ENCODE data around the gene ANKRD63.

ANKRD63 gene

DNA sequence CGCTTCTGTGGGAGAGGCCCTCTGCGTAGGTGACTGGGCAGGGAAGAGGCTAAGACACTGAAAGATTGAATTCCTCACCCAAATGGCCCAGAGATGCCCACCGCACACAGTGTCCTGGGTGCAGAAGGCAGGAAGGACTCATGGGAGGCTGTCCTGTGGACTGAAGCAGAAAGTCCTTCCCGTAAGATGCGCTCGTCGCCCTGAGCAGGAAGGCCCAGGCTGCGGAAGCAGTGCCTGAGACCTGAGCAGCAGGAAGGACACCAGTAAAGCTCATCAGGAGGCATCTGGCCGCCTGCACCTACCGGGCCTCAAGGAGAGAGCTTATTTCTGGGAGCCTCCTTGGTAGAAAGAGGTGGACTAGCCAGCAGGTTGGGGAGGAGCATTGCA, 40.7 kb downstream of the ANKRD63 start:
- Histone ChIP-seq H3K23ac (ENCODE audit: low read length in 2 of 2) (no peak overlapping the region), H3K9me3 (ENCODE audit: control insufficient read depth, low read length) (no peaks in the 10 kb centered on the region), H3K18ac (ENCODE audit: low read depth in 1 of 2, low read length in 2 of 2) (no peak overlapping the region), H3K4me1 (ENCODE audit: control insufficient read depth, insufficient read depth, low read depth, low read length) (peaks cover 24% of the 10 kb centered on the region), H3K36me3 (ENCODE audit: control insufficient read depth in 1 of 2, insufficient read depth in 2 of 2, low read depth in 1 of 2, low read length in 2 of 2) (no peaks in the 10 kb centered on the region), H2BK120ac (ENCODE audit: low read depth, low read length) (no peak overlapping the region), H4K8ac (ENCODE audit: low read length) (no peak overlapping the region), H2AFZ (ENCODE audit: low read depth, low read length) (no peak overlapping the region), H3K27me3 (ENCODE audit: control insufficient read depth in 1 of 2, insufficient read depth in 1 of 2, low read length in 2 of 2) (peaks cover 0 to 37% of the 10 kb centered on the region in 2 experiments), H4K91ac (ENCODE audit: low read length) (no peak overlapping the region), H3K14ac (ENCODE audit: low read length in 2 of 2) (no peak overlapping the region), H3K27ac (ENCODE audit: low read length, poor library complexity, severe bottlenecking) (no peak overlapping the region), H2BK12ac (ENCODE audit: low read length in 2 of 2) (no peak overlapping the region), H2BK5ac (ENCODE audit: low read depth, low read length, poor library complexity, severe bottlenecking) (no peak overlapping the region), H2AK5ac (ENCODE audit: low read length, severe bottlenecking) (no peak overlapping the region), H3K9ac (ENCODE audit: low read length) (no peak overlapping the region), H3K4me2 (ENCODE audit: low read length, poor library complexity, severe bottlenecking) (no peak overlapping the region), H2BK15ac (ENCODE audit: low read depth, poor library complexity, severe bottlenecking) (no peak overlapping the region), H3K4me3 (ENCODE audit: insufficient read depth in 1 of 2, low read depth in 1 of 2, low read length in 2 of 2) (no peak overlapping the region), H3K4ac (ENCODE audit: low read depth in 1 of 2, low read length in 2 of 2) (no peak overlapping the region), H3K79me1 (replicated peaks; ENCODE audit: low read length, poor library complexity, severe bottlenecking) (no peaks in the 10 kb centered on the region)
- 95% methylated on average over 10 of the region's 10 CpGs for WGBS
- DNase-seq, result no peak

DNA sequence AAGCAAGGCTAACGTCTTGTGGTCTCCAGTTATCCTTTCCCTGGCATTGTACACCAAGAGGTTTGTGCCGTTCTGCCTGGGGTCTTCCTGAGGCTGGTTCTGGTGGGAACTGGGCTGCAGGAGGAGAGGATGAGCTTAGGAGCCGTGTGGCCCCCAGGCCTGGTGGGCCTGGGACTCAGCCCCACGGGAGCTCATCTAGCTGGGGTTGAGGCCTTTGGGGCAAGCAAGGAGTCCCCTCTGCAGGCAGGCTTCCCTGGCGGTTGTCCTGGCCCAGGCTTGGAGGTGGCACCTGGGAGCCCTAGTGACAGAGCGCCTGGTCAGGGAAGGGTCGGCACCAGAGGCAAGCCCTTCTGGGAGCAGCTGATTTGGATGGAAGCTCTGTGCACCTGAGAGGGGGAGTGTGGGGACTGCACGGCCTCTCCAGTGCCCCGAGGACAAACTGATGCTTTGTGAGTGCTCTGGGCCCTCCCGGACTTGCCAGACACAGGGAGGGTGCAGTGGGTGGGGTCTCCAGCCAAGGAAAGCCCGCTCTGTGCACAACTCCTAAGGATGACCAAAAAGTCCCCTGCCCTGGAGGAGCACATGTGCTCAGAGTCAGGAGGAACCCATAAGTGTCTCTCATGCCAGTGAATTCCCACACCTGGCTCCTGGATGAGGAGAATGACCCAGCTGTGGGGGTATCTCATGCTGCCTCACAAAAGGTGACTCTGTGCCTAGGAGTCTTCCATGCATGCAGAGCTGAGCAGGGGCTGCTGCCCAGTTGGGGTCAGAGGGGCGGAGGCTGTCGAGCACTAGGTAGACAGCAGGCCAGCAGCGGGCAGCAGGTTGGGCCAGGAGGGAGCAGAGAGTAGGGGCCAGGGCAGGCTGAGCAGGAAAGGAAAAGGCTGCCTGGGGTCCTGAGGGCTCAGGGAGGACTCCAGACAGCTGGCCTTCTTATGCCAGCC, 41.3 kb downstream of the ANKRD63 start:
- Histone ChIP-seq H4K91ac (ENCODE audit: low read length) (no peak overlapping the region), H3K9ac (ENCODE audit: low read length) (no peak overlapping the region), H2BK120ac (ENCODE audit: low read depth, low read length) (no peak overlapping the region), H3K4me2 (ENCODE audit: low read length, poor library complexity, severe bottlenecking) (no peak overlapping the region), H2AK5ac (ENCODE audit: low read length, severe bottlenecking) (no peak overlapping the region), H3K4me3 (ENCODE audit: insufficient read depth in 1 of 2, low read depth in 1 of 2, low read length in 2 of 2) (no peak overlapping the region), H3K4me1 (ENCODE audit: control insufficient read depth, insufficient read depth, low read depth, low read length) (peaks cover 24% of the 10 kb centered on the region), H2BK12ac (ENCODE audit: low read length in 2 of 2) (no peak overlapping the region), H3K23ac (ENCODE audit: low read length in 2 of 2) (no peak overlapping the region), H2BK15ac (ENCODE audit: low read depth, poor library complexity, severe bottlenecking) (no peak overlapping the region), H3K27me3 (ENCODE audit: control insufficient read depth in 1 of 2, insufficient read depth in 1 of 2, low read length in 2 of 2) (peaks cover 0 to 30% of the 10 kb centered on the region in 2 experiments), H3K4ac (ENCODE audit: low read depth in 1 of 2, low read length in 2 of 2) (no peak overlapping the region), H3K79me1 (replicated peaks; ENCODE audit: low read length, poor library complexity, severe bottlenecking) (no peaks in the 10 kb centered on the region), H2BK5ac (ENCODE audit: low read depth, low read length, poor library complexity, severe bottlenecking) (no peak overlapping the region), H3K14ac (ENCODE audit: low read length in 2 of 2) (no peak overlapping the region), H2AFZ (ENCODE audit: low read depth, low read length) (no peak overlapping the region), H4K8ac (ENCODE audit: low read length) (no peak overlapping the region), H3K9me3 (ENCODE audit: control insufficient read depth, low read length) (no peaks in the 10 kb centered on the region), H3K18ac (ENCODE audit: low read depth in 1 of 2, low read length in 2 of 2) (no peak overlapping the region), H3K36me3 (ENCODE audit: control insufficient read depth in 1 of 2, insufficient read depth in 2 of 2, low read depth in 1 of 2, low read length in 2 of 2) (no peaks in the 10 kb centered on the region), H3K27ac (ENCODE audit: low read length, poor library complexity, severe bottlenecking) (no peak overlapping the region)
- 92% methylated on average over 14 of the region's 14 CpGs for WGBS
- no peak for DNase-seq

DNA sequence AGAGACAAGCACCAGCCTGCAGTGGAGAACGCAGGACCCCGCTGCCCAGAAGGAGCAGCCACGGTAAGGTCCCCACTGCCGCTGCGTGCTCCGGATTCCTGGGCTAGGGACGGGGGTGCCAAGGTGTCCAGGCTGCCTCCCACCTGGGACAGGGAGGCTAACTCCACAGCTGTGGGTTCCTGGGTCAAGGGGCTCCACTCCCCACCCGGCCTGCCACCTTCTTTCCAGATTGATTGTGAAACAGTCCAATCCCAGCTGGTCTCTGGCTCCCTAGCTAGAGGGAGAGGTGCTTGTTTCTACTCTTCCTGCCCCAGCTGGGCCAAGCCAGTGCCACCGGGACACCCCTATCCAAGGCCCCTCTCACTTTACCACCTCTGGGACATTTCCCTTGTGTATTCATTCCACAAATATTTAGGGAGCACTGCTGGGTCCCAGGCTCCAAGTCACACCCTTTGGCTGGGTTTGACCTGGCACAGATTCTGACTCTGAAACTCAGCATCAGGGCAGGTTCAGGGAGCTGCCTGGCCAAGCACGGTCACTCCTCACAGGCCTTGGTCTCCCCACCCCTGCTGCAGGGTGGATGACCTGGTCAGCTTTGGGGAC, 42.1 kb downstream of the ANKRD63 start:
- Histone ChIP-seq H4K8ac (ENCODE audit: low read length) (no peak overlapping the region), H3K4me2 (ENCODE audit: low read length, poor library complexity, severe bottlenecking) (no peak overlapping the region), H3K9ac (ENCODE audit: low read length) (no peak overlapping the region), H2AK5ac (ENCODE audit: low read length, severe bottlenecking) (no peak overlapping the region), H3K36me3 (ENCODE audit: control insufficient read depth in 1 of 2, insufficient read depth in 2 of 2, low read depth in 1 of 2, low read length in 2 of 2) (no peaks in the 10 kb centered on the region), H3K27me3 (ENCODE audit: control insufficient read depth in 1 of 2, insufficient read depth in 1 of 2, low read length in 2 of 2) (peaks cover 0 to 30% of the 10 kb centered on the region in 2 experiments), H2BK12ac (ENCODE audit: low read length in 2 of 2) (no peak overlapping the region), H2AFZ (ENCODE audit: low read depth, low read length) (no peak overlapping the region), H3K18ac (ENCODE audit: low read depth in 1 of 2, low read length in 2 of 2) (no peak overlapping the region), H2BK5ac (ENCODE audit: low read depth, low read length, poor library complexity, severe bottlenecking) (no peak overlapping the region), H3K4me1 (ENCODE audit: control insufficient read depth, insufficient read depth, low read depth, low read length) (peaks cover 24% of the 10 kb centered on the region), H3K27ac (ENCODE audit: low read length, poor library complexity, severe bottlenecking) (no peak overlapping the region), H3K14ac (ENCODE audit: low read length in 2 of 2) (no peak overlapping the region), H3K4me3 (ENCODE audit: insufficient read depth in 1 of 2, low read depth in 1 of 2, low read length in 2 of 2) (no peak overlapping the region), H3K23ac (ENCODE audit: low read length in 2 of 2) (no peak overlapping the region), H3K79me1 (replicated peaks; ENCODE audit: low read length, poor library complexity, severe bottlenecking) (no peaks in the 10 kb centered on the region), H3K9me3 (ENCODE audit: control insufficient read depth, low read length) (no peaks in the 10 kb centered on the region), H3K4ac (ENCODE audit: low read depth in 1 of 2, low read length in 2 of 2) (no peak overlapping the region), H2BK120ac (ENCODE audit: low read depth, low read length) (no peak overlapping the region), H2BK15ac (ENCODE audit: low read depth, poor library complexity, severe bottlenecking) (no peak overlapping the region), H4K91ac (ENCODE audit: low read length) (peak overlapping the region; percentile 55)
- DNase-seq, result no peak
- 92% methylated on average over 10 of the region's 10 CpGs for WGBS

All from mesenchymal stem cell (in vitro differentiated cells and primary cell).